Large intestine (tissue), 3 donors: ENCODE data around the gene BABAM2. TPM values are rescaled to one million over a fixed set of nuclear protein-coding genes. Genes with fewer than 3 reads are reported as not detected.

Experiments
- DNase-seq, 2 donors: peaks; one replicate each; pipeline versions ENCODE4 v3.0.0 to v3.0.0-alpha.2; 2013
- H3K27ac ChIP-seq: one replicate; pipeline ENCODE4 v1.5.1; 2013; ENCODE audit warnings: low read length
- H3K27me3 ChIP-seq: 2 replicates; pipeline ENCODE4 v1.6.1; 2013; ENCODE audit warnings: low read length; ENCODE audit not compliant: control insufficient read depth, insufficient read depth
- H3K36me3 ChIP-seq: 2 replicates; pipeline ENCODE4 v1.6.1; 2013; ENCODE audit warnings: low read length; ENCODE audit not compliant: control insufficient read depth, insufficient read depth
- H3K4me1 ChIP-seq: one replicate; pipeline ENCODE4 v1.6.1; 2013; ENCODE audit warnings: low read length; ENCODE audit not compliant: control insufficient read depth, insufficient read depth
- H3K4me3 ChIP-seq: one replicate; pipeline ENCODE4 v1.5.1; 2013; ENCODE audit warnings: low read length
- H3K9me3 ChIP-seq: one replicate; pipeline ENCODE4 v1.6.1; 2013; ENCODE audit warnings: mild to moderate bottlenecking, low read depth, low read length, moderate library complexity; ENCODE audit not compliant: control insufficient read depth
- WGBS: methylation state at CpG from one replicate; pipeline ENCODE4 v1.1.5; 2013; ENCODE audit warnings: low lambda C conversion rate; ENCODE audit not compliant: insufficient coverage; 5-methylcytosine and 5-hydroxymethylcytosine counted together
- polyA plus RNA-seq: library from polyadenylated mRNA; unstranded; fragments of 120-200 nt; gene quantifications from one replicate; pipeline ENCODE4 v1.2.1, GENCODE V29; 2013

The BABAM2 gene
- polyA plus RNA-seq, 1 donor, result 32.0 TPM

DNA sequence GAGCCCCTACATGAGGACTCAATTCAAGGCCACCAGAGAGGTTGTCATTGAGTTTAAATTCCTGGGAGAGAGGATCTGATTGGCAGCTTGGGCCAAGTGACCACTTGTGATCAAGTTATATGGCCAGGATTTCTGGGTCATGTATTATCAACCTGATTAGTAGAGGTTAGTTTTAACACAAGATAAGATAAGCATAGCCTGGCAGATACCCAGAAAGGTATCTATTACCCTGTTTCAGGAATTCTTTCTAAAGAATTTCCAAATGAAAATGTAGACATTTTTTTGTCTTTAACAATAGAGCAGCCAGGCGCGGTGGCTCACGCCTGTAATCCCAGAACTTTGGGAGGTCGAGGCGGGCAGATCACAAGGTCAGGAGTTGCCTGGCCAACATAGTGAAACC is 50.5 kb downstream of the BABAM2 start:
- WGBS, result no CpG with 5 or more reads among the region's 5 CpGs
- H3K27me3 ChIP-seq, result no peaks in the 10 kb centered on the region
- peak overlapping the region; percentile 18 for H3K27ac ChIP-seq

DNA sequence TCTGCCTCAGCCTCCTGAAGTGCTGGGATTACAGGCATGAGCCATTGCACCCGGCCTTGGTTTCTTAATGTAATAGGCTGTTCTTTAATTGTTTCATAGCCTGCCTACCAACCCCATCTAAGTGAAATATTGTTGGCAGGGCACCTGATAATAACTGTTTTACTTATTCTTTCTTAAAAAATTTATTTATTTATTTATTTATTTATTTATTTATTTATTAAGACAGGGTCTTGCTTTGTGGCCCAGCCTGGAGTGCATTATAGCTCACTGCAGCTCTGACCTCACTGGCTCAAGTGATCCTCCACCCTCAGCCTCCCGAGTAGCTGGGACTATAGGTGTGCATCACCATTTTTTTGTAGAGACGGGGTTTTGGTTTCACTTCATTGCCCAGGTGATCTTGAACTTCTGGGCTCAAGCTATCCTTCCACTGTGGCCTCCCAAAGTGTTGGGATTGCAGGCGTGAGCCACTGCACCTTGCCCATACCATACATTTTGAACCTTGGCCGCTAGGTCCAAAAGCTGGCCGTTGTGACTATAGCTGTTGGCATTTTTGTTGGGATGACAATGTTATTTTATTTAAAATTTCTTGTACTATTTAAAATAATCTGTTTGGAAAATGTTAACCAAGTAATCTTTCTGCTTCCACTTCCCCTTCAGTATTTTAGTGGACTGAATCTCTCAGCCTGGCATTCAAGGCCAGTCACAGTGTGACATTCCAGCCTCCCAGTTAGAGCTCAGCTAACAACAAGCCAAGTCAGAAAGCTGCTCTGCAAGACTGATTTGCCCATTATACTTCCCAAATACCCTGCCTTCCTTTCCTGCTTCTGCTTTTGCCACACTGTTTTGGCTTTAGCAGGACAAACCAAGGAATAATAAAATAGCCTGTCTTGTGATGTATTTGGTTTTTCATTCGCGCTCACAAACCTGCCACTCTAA is 52.4 kb downstream of the BABAM2 start:
- Histone ChIP-seq H3K27me3 (no peaks in the 10 kb centered on the region), H3K9me3 (peaks cover 3% of the 10 kb centered on the region), H3K4me3 (no peak overlapping the region), H3K27ac (peak overlapping the region; percentile 26), H3K36me3 (no peaks in the 10 kb centered on the region), H3K4me1 (peaks cover 6% of the 10 kb centered on the region)
- DNase-seq, result peak; percentile 38 to 53
- WGBS, result no CpG with 5 or more reads among the region's 8 CpGs

More for the DNA sequence above, 50.5 kb downstream of the BABAM2 start:
- Histone ChIP-seq H3K4me3 (no peak overlapping the region), H3K9me3 (no peaks in the 10 kb centered on the region), H3K4me1 (peaks cover 6% of the 10 kb centered on the region), H3K36me3 (no peaks in the 10 kb centered on the region)
- no peak for DNase-seq

DNA sequence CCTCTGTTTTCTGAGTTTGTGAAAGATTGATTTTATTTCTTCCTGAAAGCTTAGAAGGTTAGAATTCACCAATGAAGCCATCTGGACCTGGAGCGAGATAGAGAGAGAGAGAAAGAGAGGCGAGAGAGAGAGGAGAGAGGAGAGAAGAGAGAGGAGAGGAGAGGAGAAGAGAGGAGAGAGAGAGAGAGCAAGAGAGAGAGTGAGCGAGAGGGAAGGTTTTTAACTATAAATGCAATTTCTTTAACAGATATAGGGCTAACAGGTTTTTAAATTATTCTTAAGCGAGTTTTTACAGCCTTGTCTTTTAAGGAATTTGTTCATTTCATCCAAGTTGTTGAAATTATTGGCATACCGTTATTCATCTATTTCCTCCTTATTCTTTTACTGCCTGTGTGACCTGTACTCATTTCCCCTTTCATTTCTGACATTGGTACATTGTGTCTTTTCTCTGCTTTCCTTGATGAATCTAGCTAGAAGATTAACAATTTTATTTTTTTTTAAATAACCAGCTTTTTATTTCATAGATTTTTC is 56.1 kb downstream of the BABAM2 start:
- WGBS, result 94% methylated on average over 5 of the region's 5 CpGs
- H3K27me3 ChIP-seq, result no peaks in the 10 kb centered on the region
- no peak for DNase-seq
- no peak overlapping the region for H3K4me3 ChIP-seq
- H3K36me3 ChIP-seq, result no peaks in the 10 kb centered on the region
- peaks cover 3% of the 10 kb centered on the region for H3K9me3 ChIP-seq
- H3K4me1 ChIP-seq, result peaks cover 2% of the 10 kb centered on the region
- H3K27ac ChIP-seq, result no peak overlapping the region

DNA sequence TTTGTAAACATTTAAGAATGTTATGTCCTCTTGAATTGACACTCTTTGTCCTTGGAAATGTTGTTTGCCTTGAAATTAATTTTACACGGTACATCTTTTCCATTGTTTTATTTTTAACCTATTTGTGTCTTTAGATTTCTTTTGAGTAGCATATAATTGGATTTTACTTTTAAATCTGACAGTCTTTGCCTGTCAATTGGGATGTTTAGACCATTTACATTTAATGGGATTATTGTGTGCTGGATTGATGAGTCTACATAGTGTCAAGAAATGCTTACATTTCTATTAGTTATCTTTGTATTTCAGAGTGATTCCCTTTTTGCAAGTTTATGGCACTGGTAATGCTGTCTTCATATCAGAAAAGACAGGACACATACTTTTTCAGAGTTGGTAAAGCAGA is 61.5 kb downstream of the BABAM2 start:
- H3K27ac ChIP-seq, result no peak overlapping the region
- no peak overlapping the region for H3K4me3 ChIP-seq
- no peaks in the 10 kb centered on the region for H3K4me1 ChIP-seq
- no peaks in the 10 kb centered on the region for H3K36me3 ChIP-seq
- no peaks in the 10 kb centered on the region for H3K27me3 ChIP-seq
- WGBS, result 100% methylated on average over 1 of the region's 1 CpG
- H3K9me3 ChIP-seq, result no peaks in the 10 kb centered on the region
- DNase-seq, result no peak

DNA sequence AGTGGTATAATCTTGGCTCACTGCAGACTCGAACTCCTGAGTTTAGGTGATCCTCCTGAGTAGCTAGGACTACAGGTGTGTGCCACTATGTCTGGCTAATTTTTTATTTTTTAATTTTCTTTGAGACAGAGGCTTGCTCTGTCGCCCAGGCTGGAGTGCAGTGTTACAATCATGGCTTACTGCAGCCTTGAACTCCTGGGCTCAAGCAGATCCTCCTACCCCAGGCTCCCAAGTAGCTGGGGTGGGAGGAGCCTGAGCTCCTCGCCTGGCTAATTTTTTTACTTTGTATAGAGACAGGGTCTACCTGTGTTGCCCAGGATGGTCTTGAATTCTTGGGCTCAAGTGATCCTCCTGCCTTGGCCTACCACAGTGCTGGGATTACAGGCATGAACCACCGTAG is 62.5 kb downstream of the BABAM2 start:
- Histone ChIP-seq H3K4me1 (no peaks in the 10 kb centered on the region), H3K36me3 (no peaks in the 10 kb centered on the region), H3K27me3 (no peaks in the 10 kb centered on the region), H3K9me3 (no peaks in the 10 kb centered on the region), H3K4me3 (no peak overlapping the region), H3K27ac (no peak overlapping the region)
- WGBS, result no CpG with 5 or more reads among the region's 4 CpGs
- DNase-seq, result no peak

DNA sequence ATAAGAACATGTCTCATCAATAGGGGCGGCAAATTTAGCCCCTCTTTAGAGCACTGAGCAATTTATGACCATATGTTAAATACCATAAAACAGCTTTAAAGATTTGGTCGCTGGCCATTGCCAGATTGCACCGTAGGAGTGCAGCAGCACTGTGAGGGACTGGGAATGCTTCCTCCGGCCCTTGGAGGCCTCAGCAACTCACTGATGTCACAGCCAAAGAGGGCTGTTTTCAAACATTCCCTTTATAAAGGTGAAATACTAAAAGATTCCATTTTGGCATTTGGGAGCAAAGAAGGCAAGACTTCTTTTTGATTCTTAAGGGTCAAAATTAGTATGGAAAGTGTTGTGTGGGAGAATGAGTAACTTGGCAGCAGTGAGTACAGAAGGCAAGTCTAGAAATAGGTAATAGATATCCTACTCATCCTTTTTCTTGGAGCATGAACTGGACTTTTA is 63.7 kb downstream of the BABAM2 start:
- peaks cover 4% of the 10 kb centered on the region for H3K4me1 ChIP-seq
- H3K27ac ChIP-seq, result no peak overlapping the region
- no peaks in the 10 kb centered on the region for H3K36me3 ChIP-seq
- DNase-seq, result peak in 1 of 2 donors; percentile 46
- no peaks in the 10 kb centered on the region for H3K9me3 ChIP-seq
- H3K4me3 ChIP-seq, result no peak overlapping the region
- no CpG with 5 or more reads among the region's 4 CpGs for WGBS
- H3K27me3 ChIP-seq, result no peaks in the 10 kb centered on the region

DNA sequence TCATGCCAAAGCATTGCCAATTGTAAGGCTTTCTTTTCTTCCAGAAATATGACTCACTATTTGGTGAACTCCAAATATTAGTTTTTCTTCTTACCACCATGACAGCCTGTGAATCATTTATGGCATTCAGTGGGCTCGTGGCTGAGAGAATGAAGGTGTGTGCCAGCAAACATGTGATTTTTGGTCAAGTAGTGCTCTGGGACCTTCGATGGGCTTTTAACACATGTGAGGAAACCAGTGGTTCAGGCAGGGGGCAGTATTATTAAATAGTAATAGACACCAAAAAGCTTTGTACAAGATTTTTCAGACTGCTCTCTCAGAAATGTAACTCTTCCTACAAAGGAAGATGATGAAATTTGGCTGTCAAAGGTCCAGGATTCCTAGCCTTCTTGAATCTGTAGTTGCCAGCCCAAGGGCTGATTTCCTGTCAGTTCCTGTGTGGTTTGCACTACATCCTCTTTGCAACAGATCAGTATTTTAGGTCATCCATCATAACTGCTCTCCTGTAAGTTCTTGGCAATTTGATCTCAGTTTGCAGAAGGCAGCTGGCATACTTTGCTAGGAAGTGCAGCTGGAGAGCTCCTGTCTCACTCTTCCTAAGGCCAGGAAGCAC is 64.3 kb downstream of the BABAM2 start:
- Histone ChIP-seq H3K36me3 (no peaks in the 10 kb centered on the region), H3K4me3 (no peak overlapping the region), H3K27me3 (no peaks in the 10 kb centered on the region), H3K27ac (no peak overlapping the region), H3K9me3 (no peaks in the 10 kb centered on the region), H3K4me1 (peaks cover 8% of the 10 kb centered on the region)
- WGBS, result no CpG with 5 or more reads among the region's 2 CpGs
- DNase-seq, result peak in 1 of 2 donors; percentile 33

DNA sequence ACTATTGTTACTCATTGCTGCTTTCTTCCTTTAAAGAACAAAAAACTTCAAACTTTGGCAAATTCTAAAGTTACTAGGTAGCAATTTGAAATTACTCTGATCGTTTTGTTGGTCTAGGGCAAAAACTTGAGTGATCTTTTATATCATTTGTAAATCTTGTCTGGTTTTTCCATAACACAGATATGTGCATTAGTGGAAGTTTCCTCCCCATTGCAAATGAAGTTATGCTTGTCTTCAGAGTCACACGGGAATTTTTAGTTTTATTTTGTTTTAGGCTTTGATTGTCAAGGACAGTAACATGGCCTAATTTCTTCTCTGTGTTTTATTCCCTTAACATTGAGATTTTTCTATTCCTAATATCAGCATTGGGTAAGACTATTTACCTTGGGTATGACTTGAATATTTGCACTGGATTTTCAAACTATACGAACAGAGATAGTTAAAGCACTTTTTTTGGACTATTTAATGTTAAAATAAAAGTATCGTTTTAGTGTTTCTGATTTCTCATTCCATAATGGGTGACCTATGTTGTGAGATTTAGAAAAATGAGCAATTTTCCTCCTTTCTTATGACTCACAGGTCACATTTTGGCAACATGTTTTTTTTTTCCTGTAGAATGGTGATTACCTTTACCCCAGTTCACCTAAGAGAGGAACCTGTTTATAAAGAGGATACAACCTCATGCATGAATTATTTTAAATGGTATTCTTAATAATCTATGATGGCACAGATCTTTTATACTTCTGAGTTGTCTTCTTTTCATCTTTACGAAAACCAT is 65.0 kb downstream of the BABAM2 start:
- WGBS, result 79% methylated on average over 3 of the region's 5 CpGs
- no peak overlapping the region for H3K27ac ChIP-seq
- no peaks in the 10 kb centered on the region for H3K36me3 ChIP-seq
- H3K27me3 ChIP-seq, result no peaks in the 10 kb centered on the region
- no peak overlapping the region for H3K4me3 ChIP-seq
- DNase-seq, result no peak
- peaks cover 15% of the 10 kb centered on the region for H3K4me1 ChIP-seq
- H3K9me3 ChIP-seq, result no peaks in the 10 kb centered on the region

DNA sequence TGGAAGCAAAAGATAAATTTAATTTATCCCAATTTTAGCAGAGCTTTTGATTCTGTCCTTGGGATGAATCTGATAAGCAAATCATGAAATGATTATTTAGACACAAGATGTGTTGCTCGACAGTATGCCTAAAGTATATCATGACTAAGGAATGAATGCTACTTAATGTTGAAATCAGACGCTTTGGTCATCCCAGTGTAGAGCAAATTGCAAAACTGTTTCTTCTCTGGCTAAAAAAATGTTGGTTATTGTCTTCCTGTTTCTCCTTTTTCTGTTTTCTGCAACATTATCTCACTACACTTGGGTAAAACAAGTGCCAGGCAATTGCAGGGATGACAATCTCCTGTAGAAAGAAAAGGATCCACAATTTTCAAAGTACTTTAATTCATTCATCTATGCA is 66.4 kb downstream of the BABAM2 start:
- H3K9me3 ChIP-seq, result no peaks in the 10 kb centered on the region
- no peaks in the 10 kb centered on the region for H3K36me3 ChIP-seq
- H3K27ac ChIP-seq, result no peak overlapping the region
- 100% methylated on average over 1 of the region's 2 CpGs for WGBS
- peaks cover 18% of the 10 kb centered on the region for H3K4me1 ChIP-seq
- H3K27me3 ChIP-seq, result no peaks in the 10 kb centered on the region
- no peak for DNase-seq
- no peak overlapping the region for H3K4me3 ChIP-seq
